IPS-18c (cell line): ENCODE data around the gene ELF1.

Experiments used
- H3K4me3 ChIP-seq: 2 replicates; pipeline ENCODE4 v1.7.0; 2013; ENCODE audit warnings: low read depth, mild to moderate bottlenecking, low read length, moderate library complexity; ENCODE audit not compliant: insufficient read depth
- H3K9me3 ChIP-seq: one replicate; pipeline ENCODE4 v1.6.1; 2013; ENCODE audit warnings: mild to moderate bottlenecking, low read length, moderate library complexity; ENCODE audit not compliant: control insufficient read depth, insufficient read depth

The ELF1 gene

GRCh38 chr13:41019011-41019487, at the start of gene ELF1:
ELF1 (minus strand) TSS chr13:41019316; CDS start chr13:40982054, 37,262 bp downstream.
- Histone ChIP-seq H3K4me3 (no peak within 1 kb of the TSS), H3K9me3 (no peaks in the 10 kb centered on the region)

- H3K4me3 ChIP-seq = no peak overlapping the region
- H3K9me3 ChIP-seq = no peaks in the 10 kb centered on the region
Measured at GRCh38 chr13:41065078-41065477, 46.0 kb upstream of the ELF1 start.

- H3K4me3 ChIP-seq = no peak overlapping the region
- no peaks in the 10 kb centered on the region for H3K9me3 ChIP-seq
Measured at GRCh38 chr13:41064493-41064892, 45.4 kb upstream of the ELF1 start.

GRCh38 chr13:41061914-41062837, 43.1 kb upstream of the ELF1 start:
- no peaks in the 10 kb centered on the region for H3K9me3 ChIP-seq
- H3K4me3 ChIP-seq = peak overlapping the region; percentile 89

- H3K4me3 ChIP-seq = peak within 1 kb of the TSS; percentile 89
- no peaks in the 10 kb centered on the region for H3K9me3 ChIP-seq
Measured at GRCh38 chr13:41061075-41061913, 42.2 kb upstream of the ELF1 start, which contains the start of gene WBP4. WBP4 (plus strand) TSS chr13:41061509; CDS start chr13:41061674, 165 bp downstream.

GRCh38 chr13:41060724-41061074, 41.6 kb upstream of the ELF1 start:
- no peaks in the 10 kb centered on the region for H3K9me3 ChIP-seq
- peak overlapping the region; percentile 89 for H3K4me3 ChIP-seq

- Histone ChIP-seq H3K9me3 (no peaks in the 10 kb centered on the region), H3K4me3 (peak overlapping the region; percentile 89)
Measured at GRCh38 chr13:41060082-41060723, 41.1 kb upstream of the ELF1 start.

- H3K9me3 ChIP-seq = no peaks in the 10 kb centered on the region
- peak overlapping the region; percentile 89 for H3K4me3 ChIP-seq
Measured at GRCh38 chr13:41059456-41060081, 40.5 kb upstream of the ELF1 start.

- Histone ChIP-seq H3K9me3 (no peaks in the 10 kb centered on the region), H3K4me3 (no peak overlapping the region)
Measured at GRCh38 chr13:41058295-41059070, 39.4 kb upstream of the ELF1 start.

- Histone ChIP-seq H3K9me3 (no peaks in the 10 kb centered on the region), H3K4me3 (no peak overlapping the region)
Measured at GRCh38 chr13:41056826-41057711, 38.0 kb upstream of the ELF1 start.

- Histone ChIP-seq H3K9me3 (no peaks in the 10 kb centered on the region), H3K4me3 (no peak overlapping the region)
Measured at GRCh38 chr13:41056194-41056593, 37.1 kb upstream of the ELF1 start.

- Histone ChIP-seq H3K4me3 (no peak overlapping the region), H3K9me3 (no peaks in the 10 kb centered on the region)
Measured at GRCh38 chr13:41054919-41055619, 36.0 kb upstream of the ELF1 start.

GRCh38 chr13:41054212-41054877, 35.2 kb upstream of the ELF1 start:
- H3K9me3 ChIP-seq = no peaks in the 10 kb centered on the region
- no peak overlapping the region for H3K4me3 ChIP-seq

- Histone ChIP-seq H3K9me3 (no peaks in the 10 kb centered on the region), H3K4me3 (no peak overlapping the region)
Measured at GRCh38 chr13:41053384-41053826, 34.3 kb upstream of the ELF1 start.
